ENCODE results near the gene SYCP1.
"Not testable (repeated sequence)": the region's sequence is repeated elsewhere in the genome, so short reads cannot be mapped to it uniquely, and the experiment has no call there.

Gene SYCP1

GRCh38 chr1:114854693-114855320, at the start of gene SYCP1:
TSS of gene SYCP1 (plus strand) at chr1:114854863. CDS start at chr1:114855465, 602 bp downstream.
- DNase-seq: no peak

GRCh38 chr1:114819869-114820268, 34.8 kb upstream of the SYCP1 start:
- DNase-seq: no peak

- no peak for DNase-seq
Observed at GRCh38 chr1:114820392-114820791, 34.3 kb upstream of the SYCP1 start.

- DNase-seq: no peak
Observed at GRCh38 chr1:114821978-114822377, 32.7 kb upstream of the SYCP1 start.

- no peak for DNase-seq
Observed at GRCh38 chr1:114828251-114828650, 26.4 kb upstream of the SYCP1 start.

GRCh38 chr1:114830075-114830474, 24.6 kb upstream of the SYCP1 start:
- DNase-seq: not testable (repeated sequence)

- no peak for DNase-seq
Observed at GRCh38 chr1:114831276-114831994, 23.2 kb upstream of the SYCP1 start.

- no peak for DNase-seq
Observed at GRCh38 chr1:114832057-114832456, 22.6 kb upstream of the SYCP1 start.

- DNase-seq: no peak
Observed at GRCh38 chr1:114833421-114833820, 21.2 kb upstream of the SYCP1 start.

GRCh38 chr1:114844270-114844669, 10.4 kb upstream of the SYCP1 start:
- no peak for DNase-seq

GRCh38 chr1:114853584-114853983, 1.1 kb upstream of the SYCP1 start:
- DNase-seq: no peak

GRCh38 chr1:114861384-114861783, 6.7 kb downstream of the SYCP1 start:
- DNase-seq: no peak

- DNase-seq: no peak
Observed at GRCh38 chr1:114892194-114892918, 37.7 kb downstream of the SYCP1 start.

- DNase-seq: no peak
Observed at GRCh38 chr1:114896795-114897194, 42.1 kb downstream of the SYCP1 start.

- no peak for DNase-seq
Observed at GRCh38 chr1:114901814-114902213, 47.2 kb downstream of the SYCP1 start.

GRCh38 chr1:114902343-114902742, 47.7 kb downstream of the SYCP1 start:
- no peak for DNase-seq

GRCh38 chr1:114903480-114903879, 48.8 kb downstream of the SYCP1 start:
- no peak for DNase-seq

- not testable (repeated sequence) for DNase-seq
Observed at GRCh38 chr1:114915720-114916119, 61.1 kb downstream of the SYCP1 start.

- DNase-seq: no peak
Observed at GRCh38 chr1:114926607-114927006, 71.9 kb downstream of the SYCP1 start.

GRCh38 chr1:114927401-114927800, 72.7 kb downstream of the SYCP1 start:
- DNase-seq: no peak

- DNase-seq: no peak
Observed at GRCh38 chr1:114956570-114956969, 101.9 kb downstream of the SYCP1 start.

- DNase-seq: no peak
Observed at GRCh38 chr1:114959423-114959822, 104.8 kb downstream of the SYCP1 start.

- no peak for DNase-seq
Observed at GRCh38 chr1:114976891-114977290, 122.2 kb downstream of the SYCP1 start.

Data from activated CD4-positive, alpha-beta T cell treated with anti-CD3 and anti-CD28 coated beads for 1 hour (primary cell).